RKO (cell line): ENCODE results near the gene PKNOX2.

ENCODE experiments used
- DNase-seq: peaks from one replicate; pipeline ENCODE4 v3.0.0-alpha.2; 2016; ENCODE audit warnings: low spot score

The PKNOX2 gene

GRCh38 chr11:125341676-125342075, 177.1 kb downstream of the PKNOX2 start:
- DNase-seq, result no peak

GRCh38 chr11:125342281-125342930, 177.9 kb downstream of the PKNOX2 start:
- no peak for DNase-seq

GRCh38 chr11:125343086-125343717, 178.7 kb downstream of the PKNOX2 start:
- DNase-seq, result no peak

- no peak for DNase-seq
These were observed 179.2 kb downstream of the PKNOX2 start for GRCh38 chr11:125343718-125344131.

- no peak for DNase-seq
These were observed 180.4 kb downstream of the PKNOX2 start for GRCh38 chr11:125344846-125345420.

- DNase-seq, result peak; percentile 33
These were observed 181.0 kb downstream of the PKNOX2 start for GRCh38 chr11:125345421-125346178.

GRCh38 chr11:125346179-125346530, 181.6 kb downstream of the PKNOX2 start:
- DNase-seq, result no peak

GRCh38 chr11:125346565-125347260, 182.2 kb downstream of the PKNOX2 start:
- no peak for DNase-seq

- DNase-seq, result no peak
These were observed 182.7 kb downstream of the PKNOX2 start for GRCh38 chr11:125347261-125347585.

GRCh38 chr11:125348141-125348651, 183.6 kb downstream of the PKNOX2 start:
- DNase-seq, result no peak

- DNase-seq, result peak; percentile 14
These were observed 184.2 kb downstream of the PKNOX2 start for GRCh38 chr11:125348674-125349309.

GRCh38 chr11:125350206-125351032, 185.9 kb downstream of the PKNOX2 start:
- no peak for DNase-seq

GRCh38 chr11:125351033-125351867, 186.7 kb downstream of the PKNOX2 start:
- DNase-seq, result no peak

- DNase-seq, result no peak
These were observed 187.3 kb downstream of the PKNOX2 start for GRCh38 chr11:125351868-125352250.

- no peak for DNase-seq
These were observed 192.2 kb downstream of the PKNOX2 start for GRCh38 chr11:125356797-125357196.

- DNase-seq, result no peak
These were observed 193.0 kb downstream of the PKNOX2 start for GRCh38 chr11:125357551-125357950.

GRCh38 chr11:125358254-125358840, 193.8 kb downstream of the PKNOX2 start:
- DNase-seq, result no peak

GRCh38 chr11:125359130-125359529, 194.6 kb downstream of the PKNOX2 start:
- DNase-seq, result no peak

GRCh38 chr11:125360066-125360465, 195.5 kb downstream of the PKNOX2 start:
- no peak for DNase-seq
